GM06990 (cell line): ENCODE data around the gene HSPA14.
A peak's percentile ranks its signal among the peaks of the same experiment; 100 is the strongest.

ENCODE experiments used
- DNase-seq: peaks from one replicate; pipeline ENCODE4 v3.0.0-alpha.2; 2011; ENCODE audit not compliant: insufficient read length; ENCODE audit errors: extremely low read depth
- H3K27me3 ChIP-seq: replicated peaks from 2 replicates; pipeline ENCODE4 v1.6.0; 2011; ENCODE audit warnings: low read length; ENCODE audit not compliant: control insufficient read depth, insufficient read depth
- H3K36me3 ChIP-seq: 2 replicates; pipeline ENCODE4 v1.5.1; 2011; ENCODE audit warnings: low read length; ENCODE audit not compliant: control insufficient read depth, insufficient read depth
- H3K4me3 ChIP-seq: replicated peaks from 2 replicates; pipeline ENCODE4 v1.5.1; 2011; ENCODE audit warnings: low read depth, mild to moderate bottlenecking, control low read depth, low read length
- CTCF ChIP-seq: IDR thresholded peaks from 2 replicates; pipeline ENCODE4 v1.5.1; 2011; ENCODE audit warnings: low read length, control low read depth, mild to moderate bottlenecking, inconsistent platforms; ENCODE audit not compliant: insufficient read depth, poor library complexity, severe bottlenecking

The HSPA14 gene

GRCh38 chr10:14833106-14833505 lies 5.0 kb upstream of the HSPA14 start:
- Histone ChIP-seq H3K27me3 (no peaks in the 10 kb centered on the region), H3K36me3 (no peaks in the 10 kb centered on the region), H3K4me3 (no peak overlapping the region)
- DNase-seq: no peak
- no peak for TF ChIP-seq CTCF

- Histone ChIP-seq H3K4me3 (no peak overlapping the region), H3K27me3 (no peaks in the 10 kb centered on the region), H3K36me3 (no peaks in the 10 kb centered on the region)
- TF ChIP-seq CTCF: no peak
- DNase-seq: no peak
These were observed 1.9 kb upstream of the HSPA14 start for GRCh38 chr10:14836208-14836607.

- peaks cover 6% of the 10 kb centered on the region for H3K36me3 ChIP-seq
- no peak for TF ChIP-seq CTCF
- DNase-seq: no peak
- H3K4me3 ChIP-seq: peak overlapping the region; percentile 86
- H3K27me3 ChIP-seq: no peaks in the 10 kb centered on the region
These were observed 926 bp upstream of the HSPA14 start for GRCh38 chr10:14837003-14837756.

GRCh38 chr10:14838582-14839304 lies 637 bp downstream of the HSPA14 start:
- Histone ChIP-seq H3K36me3 (peaks cover 19% of the 10 kb centered on the region), H3K27me3 (no peaks in the 10 kb centered on the region), H3K4me3 (peak overlapping the region; percentile 86)
- peak; percentile 43 for DNase-seq
- TF ChIP-seq CTCF: no peak

GRCh38 chr10:14839305-14839695 lies 1.2 kb downstream of the HSPA14 start:
- no peak for TF ChIP-seq CTCF

More at GRCh38 chr10:14839305-14839695, 1.2 kb downstream of the HSPA14 start:
- Histone ChIP-seq H3K4me3 (peak overlapping the region; percentile 86), H3K36me3 (peaks cover 21% of the 10 kb centered on the region), H3K27me3 (no peaks in the 10 kb centered on the region)
- no peak for DNase-seq
